Mesothelial cell of epicardium (in vitro differentiated cells): ENCODE data around the gene PARD3B. TPM values are rescaled to one million over a fixed set of nuclear protein-coding genes. Genes with fewer than 3 reads are reported as not detected.

ENCODE experiments used
- DNase-seq, 2 experiments: peaks; one replicate each; pipeline ENCODE4 v3.0.0; 2021; ENCODE audit warnings: low spot score in 2 of 2; ENCODE audit not compliant: unreplicated experiment in 2 of 2
- H3K27ac Mint-ChIP-seq: 2 replicates; pipeline ENCODE4 v1.8.0; 2021; ENCODE audit warnings: mixed read lengths
- H3K27me3 Mint-ChIP-seq: 2 replicates; pipeline ENCODE4 v1.8.0; 2021; ENCODE audit warnings: low read depth, mixed read lengths
- H3K36me3 Mint-ChIP-seq: 2 replicates; pipeline ENCODE4 v1.8.0; 2021; ENCODE audit warnings: mixed read lengths
- H3K4me1 Mint-ChIP-seq: 2 replicates; pipeline ENCODE4 v1.8.0; 2021; ENCODE audit warnings: mixed read lengths
- H3K4me3 Mint-ChIP-seq: 2 replicates; pipeline ENCODE4 v1.8.0; 2021; ENCODE audit warnings: mild to moderate bottlenecking, moderate library complexity, mixed read lengths
- H3K9me3 Mint-ChIP-seq: 2 replicates; pipeline ENCODE4 v1.8.0; 2021; ENCODE audit warnings: mixed read lengths
- total RNA-seq: library from RNA; stranded (reverse); gene quantifications from 3 replicates; pipeline ENCODE4 v1.2.1, GENCODE V29; 2021
- TF ChIP-seq, protein P1 (sequence below): fragments of 200-600 bp; sonication (generic); IDR thresholded peaks from one replicate; pipeline ENCODE4 v1.5.0; 2021; ENCODE audit warnings: antibody characterized with exemption; ENCODE audit not compliant: unreplicated experiment

PARD3B gene
- total RNA-seq, 1 donor from 2014 or later: 23.4 TPM

DNA sequence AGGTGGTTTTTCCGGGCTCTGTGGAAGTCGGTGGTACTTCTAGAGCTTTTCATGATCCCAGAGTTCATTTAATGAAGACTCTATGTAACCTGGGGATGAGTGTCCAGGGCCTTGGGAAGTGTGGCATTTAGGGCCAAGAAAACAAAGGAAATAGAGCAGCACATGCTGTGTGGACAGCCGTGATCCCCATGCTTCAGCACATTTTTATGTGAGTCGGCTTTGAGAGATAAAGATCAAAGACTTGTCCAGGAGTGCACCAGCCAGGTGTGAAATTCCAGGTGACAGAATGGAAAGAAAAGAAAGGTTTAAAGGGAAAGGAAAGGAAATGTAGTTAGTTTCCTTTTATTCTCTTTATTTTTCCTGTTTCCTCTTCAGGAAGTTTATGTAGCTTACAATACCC lies 879.1 kb downstream of the PARD3B start:
- Mint-ChIP-seq H3K4me1 (peaks cover 11% of the 10 kb centered on the region), H3K27me3 (no peaks in the 10 kb centered on the region), H3K4me3 (no peak overlapping the region), H3K27ac (no peak overlapping the region), H3K36me3 (peaks cover 2% of the 10 kb centered on the region), H3K9me3 (peaks cover 16% of the 10 kb centered on the region)
- TF ChIP-seq, protein P1, sequence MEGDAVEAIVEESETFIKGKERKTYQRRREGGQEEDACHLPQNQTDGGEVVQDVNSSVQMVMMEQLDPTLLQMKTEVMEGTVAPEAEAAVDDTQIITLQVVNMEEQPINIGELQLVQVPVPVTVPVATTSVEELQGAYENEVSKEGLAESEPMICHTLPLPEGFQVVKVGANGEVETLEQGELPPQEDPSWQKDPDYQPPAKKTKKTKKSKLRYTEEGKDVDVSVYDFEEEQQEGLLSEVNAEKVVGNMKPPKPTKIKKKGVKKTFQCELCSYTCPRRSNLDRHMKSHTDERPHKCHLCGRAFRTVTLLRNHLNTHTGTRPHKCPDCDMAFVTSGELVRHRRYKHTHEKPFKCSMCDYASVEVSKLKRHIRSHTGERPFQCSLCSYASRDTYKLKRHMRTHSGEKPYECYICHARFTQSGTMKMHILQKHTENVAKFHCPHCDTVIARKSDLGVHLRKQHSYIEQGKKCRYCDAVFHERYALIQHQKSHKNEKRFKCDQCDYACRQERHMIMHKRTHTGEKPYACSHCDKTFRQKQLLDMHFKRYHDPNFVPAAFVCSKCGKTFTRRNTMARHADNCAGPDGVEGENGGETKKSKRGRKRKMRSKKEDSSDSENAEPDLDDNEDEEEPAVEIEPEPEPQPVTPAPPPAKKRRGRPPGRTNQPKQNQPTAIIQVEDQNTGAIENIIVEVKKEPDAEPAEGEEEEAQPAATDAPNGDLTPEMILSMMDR: no peak
- no peak for DNase-seq

GRCh38 chr2:205425102-205425501 lies 879.8 kb downstream of the PARD3B start:
- Mint-ChIP-seq H3K27me3 (no peaks in the 10 kb centered on the region), H3K36me3 (peaks cover 2% of the 10 kb centered on the region), H3K4me3 (no peak overlapping the region), H3K9me3 (peaks cover 17% of the 10 kb centered on the region), H3K4me1 (peaks cover 11% of the 10 kb centered on the region), H3K27ac (no peak overlapping the region)
- TF ChIP-seq, protein P1: no peak
- DNase-seq: no peak

- H3K4me1 Mint-ChIP-seq: peaks cover 11% of the 10 kb centered on the region
- H3K27me3 Mint-ChIP-seq: no peaks in the 10 kb centered on the region
- TF ChIP-seq, protein P1: no peak
- no peak overlapping the region for H3K27ac Mint-ChIP-seq
- peaks cover 13% of the 10 kb centered on the region for H3K9me3 Mint-ChIP-seq
- no peak for DNase-seq
- H3K4me3 Mint-ChIP-seq: no peak overlapping the region
- peaks cover 2% of the 10 kb centered on the region for H3K36me3 Mint-ChIP-seq
These were observed 881.8 kb downstream of the PARD3B start for GRCh38 chr2:205427112-205427511.

GRCh38 chr2:205428811-205429210 lies 883.5 kb downstream of the PARD3B start:
- TF ChIP-seq, protein P1: no peak
- H3K27ac Mint-ChIP-seq: no peak overlapping the region
- H3K36me3 Mint-ChIP-seq: no peaks in the 10 kb centered on the region
- H3K27me3 Mint-ChIP-seq: no peaks in the 10 kb centered on the region
- DNase-seq: no peak
- H3K4me1 Mint-ChIP-seq: peaks cover 12% of the 10 kb centered on the region
- peaks cover 3% of the 10 kb centered on the region for H3K9me3 Mint-ChIP-seq
- H3K4me3 Mint-ChIP-seq: no peak overlapping the region

- TF ChIP-seq, protein P1: no peak
- Mint-ChIP-seq H3K27ac (no peak overlapping the region), H3K9me3 (peaks cover 21% of the 10 kb centered on the region), H3K27me3 (no peaks in the 10 kb centered on the region), H3K36me3 (peaks cover 4% of the 10 kb centered on the region), H3K4me3 (no peak overlapping the region), H3K4me1 (peaks cover 1% of the 10 kb centered on the region)
- no peak for DNase-seq
These were observed 890.7 kb downstream of the PARD3B start for GRCh38 chr2:205435970-205436369.

- Mint-ChIP-seq H3K9me3 (peaks cover 32% of the 10 kb centered on the region), H3K27ac (no peak overlapping the region), H3K36me3 (peaks cover 12% of the 10 kb centered on the region), H3K27me3 (no peaks in the 10 kb centered on the region), H3K4me3 (no peak overlapping the region), H3K4me1 (no peaks in the 10 kb centered on the region)
- TF ChIP-seq, protein P1: no peak
- DNase-seq: no peak
These were observed 893.0 kb downstream of the PARD3B start for GRCh38 chr2:205438241-205438640.
